Breast epithelium (tissue), 3 donors: ENCODE measurements around the gene RYR3.

Experiments
- CTCF ChIP-seq, 3 donors: fragments of 450-650 bp; IDR thresholded peaks; one replicate each; pipeline ENCODE4 v1.5.1; 2016 to 2017; ENCODE audit warnings: antibody characterized with exemption in 3 of 3, mild to moderate bottlenecking in 3 of 3, moderate library complexity in 3 of 3
- POLR2A ChIP-seq: fragments of 450-650 bp; IDR thresholded peaks from one replicate; pipeline ENCODE4 v1.6.1; 2016; ENCODE audit warnings: antibody characterized with exemption, mild to moderate bottlenecking, moderate library complexity
- POLR2AphosphoS5 ChIP-seq, 3 donors: sonication (generic); formaldehyde crosslinking; IDR thresholded peaks; one replicate each; pipeline ENCODE4 v1.6.1; 2017; ENCODE audit warnings: antibody characterized with exemption in 3 of 3

GRCh38 chr15:33315044-33315443 lies 4.3 kb downstream of the RYR3 start:
- no peak for TF ChIP-seq CTCF (IDR thresholded peaks at IDR 0.05)
- TF ChIP-seq POLR2A, result no peak
- no peak for TF ChIP-seq POLR2AphosphoS5 (IDR thresholded peaks at IDR 0.05)
